ENCODE measurements around the gene ARHGAP24. TPM values are rescaled to one million over a fixed set of nuclear protein-coding genes. Genes with fewer than 3 reads are reported as not detected.

The ARHGAP24 gene
- total RNA-seq, 1 experiment from 2014 or later, result 1.3 TPM

- RAD21 ChIA-PET (ENCODE audit: low non-redundant PET in 1 of 2, low total read pairs in 2 of 2, uncharacterized antibody in 2 of 2, unreplicated experiment in 2 of 2), result no interaction called here
- no peaks in the 10 kb centered on the region for H3K4me1 ChIP-seq (ENCODE audit: control insufficient read depth in 1 of 2, insufficient read depth in 2 of 2, low read length in 2 of 2)
- no TSS peak for BruUV-seq (replicated peaks)
- H3K9me2 ChIP-seq (ENCODE audit: insufficient read depth), result no peaks in the 10 kb centered on the region
- H3K27ac ChIP-seq (ENCODE audit: low read depth, low read length), result no peak overlapping the region
- no peaks in the 10 kb centered on the region for H4K20me1 ChIP-seq (ENCODE audit: insufficient read depth)
- no peaks in the 10 kb centered on the region for H3K27me3 ChIP-seq (ENCODE audit: insufficient read depth, low read length)
- H3K4me2 ChIP-seq (ENCODE audit: low read length), result no peak overlapping the region
- CTCF ChIA-PET, result no interaction called here
- ATAC-seq, result no peak
- no peak for TF ChIP-seq ZFX (IDR thresholded peaks at IDR 0.05)
- no peak for TF ChIP-seq ZNF274 (IDR thresholded peaks at IDR 0.05; ENCODE audit: low read depth, low read length)
- TF ChIP-seq FOSL1 (IDR thresholded peaks at IDR 0.05; ENCODE audit: low read depth), result no peak
- no peak for TF ChIP-seq CEBPB (IDR thresholded peaks at IDR 0.05; ENCODE audit: low read depth)
- no peak for TF ChIP-seq REST (IDR thresholded peaks at IDR 0.05; ENCODE audit: low read depth)
- TF ChIP-seq ATF3 (IDR thresholded peaks at IDR 0.05), result no peak
- no peak for TF ChIP-seq RAD21 (IDR thresholded peaks at IDR 0.05; ENCODE audit: low read depth)
- no peak for TF ChIP-seq ELF1 (IDR thresholded peaks at IDR 0.05; ENCODE audit: borderline replicate concordance, low read depth)
- no peak for TF ChIP-seq EGR1 (IDR thresholded peaks at IDR 0.05; ENCODE audit: low read depth)
- no peaks in the 10 kb centered on the region for H3K36me3 ChIP-seq (ENCODE audit: control insufficient read depth in 1 of 2, insufficient read depth in 2 of 2, low read length in 2 of 2)
- no peak overlapping the region for H3K4me3 ChIP-seq (replicated peaks in 1 of 2; ENCODE audit: low read depth in 1 of 2, low read length in 2 of 2)
- no peak overlapping the region for H3K9ac ChIP-seq (ENCODE audit: low read length)
- H2AFZ ChIP-seq (ENCODE audit: low read depth, low read length, poor library complexity, severe bottlenecking), result no peak overlapping the region
- DNase-seq (ENCODE audit: low read depth, low spot score), result no peak
- intact Hi-C loops (cut with micrococcal nuclease), result no loop called here
- no peaks in the 10 kb centered on the region for H3K9me3 ChIP-seq (ENCODE audit: control insufficient read depth in 1 of 2, insufficient read depth in 1 of 2, low read depth in 1 of 2, low read length in 2 of 2)
- POLR2A ChIA-PET, result no interaction called here
- no peaks in the 10 kb centered on the region for H3K79me2 ChIP-seq (ENCODE audit: insufficient read depth, low read length)
Observed at GRCh38 chr4:85557016-85557901, 82.3 kb downstream of the ARHGAP24 start.
